ENCODE data around the gene RER1.
A peak's percentile ranks its signal among the peaks of the same experiment; 100 is the strongest.

The RER1 gene

GRCh38 chr1:2376261-2376741, 15.3 kb upstream of the RER1 start:
- no peak for DNase-seq

- no peak for DNase-seq
These were observed 14.5 kb upstream of the RER1 start for GRCh38 chr1:2376931-2377672.

- DNase-seq: no peak
These were observed 13.7 kb upstream of the RER1 start for GRCh38 chr1:2377751-2378440.

GRCh38 chr1:2378441-2378851, 13.2 kb upstream of the RER1 start:
- DNase-seq: no peak

GRCh38 chr1:2378956-2379732, 12.5 kb upstream of the RER1 start:
- no peak for DNase-seq

- no peak for DNase-seq
These were observed 11.8 kb upstream of the RER1 start for GRCh38 chr1:2379733-2380404.

- DNase-seq: no peak
These were observed 10.6 kb upstream of the RER1 start for GRCh38 chr1:2380816-2381591.

GRCh38 chr1:2381741-2382620, 9.7 kb upstream of the RER1 start:
- DNase-seq: peak; percentile 62

GRCh38 chr1:2382621-2383361, 8.8 kb upstream of the RER1 start:
- DNase-seq: no peak

- no peak for DNase-seq
These were observed 8.1 kb upstream of the RER1 start for GRCh38 chr1:2383576-2383975.

- no peak for DNase-seq
These were observed 7.3 kb upstream of the RER1 start for GRCh38 chr1:2384130-2384860.

GRCh38 chr1:2384941-2385481, 6.6 kb upstream of the RER1 start:
- no peak for DNase-seq

GRCh38 chr1:2385606-2386280, 5.9 kb upstream of the RER1 start:
- no peak for DNase-seq

- no peak for DNase-seq
These were observed 4.7 kb upstream of the RER1 start for GRCh38 chr1:2386636-2387611.

GRCh38 chr1:2388004-2388913, 3.4 kb upstream of the RER1 start:
- no peak for DNase-seq

GRCh38 chr1:2389644-2390043, 2.0 kb upstream of the RER1 start:
- no peak for DNase-seq

Data from CD4-positive, alpha-beta T cell treated with Interleukin-4 for 4 hours (primary cell).